GM12878 (cell line): ENCODE data around the gene NDUFS6. TPM values are rescaled to one million over a fixed set of nuclear protein-coding genes. Genes with fewer than 3 reads are reported as not detected.

ENCODE experiments used
- ATAC-seq: fragments of 200-7000 bp; cut with Tn5 transposase; 3 replicates; pipeline ENCODE4 v1.9.1; 2020; ENCODE audit warnings: mild to moderate bottlenecking, moderate library complexity
- BruUV-seq: library from RNA; stranded (reverse); fragments of 400-500 nt; replicated peaks from 2 replicates; lab custom pipeline; 2021; lab: Mats Ljungman, UMichigan
- CTCF ChIA-PET: fragments of 300-600 bp; sonication (Branson Sonifier 250); formaldehyde crosslinking; extraction: SDS; loops from one replicate; lab custom pipeline; 2021; ENCODE audit warnings: inconsistent platforms; lab: Yijun Ruan, JAX
- POLR2A ChIA-PET: fragments of 350-600 bp; formaldehyde crosslinking; extraction: SDS; loops from one replicate; lab custom pipeline; 2021; ENCODE audit warnings: inconsistent platforms; lab: Charles Lee
- RAD21 ChIA-PET: fragments of 300-600 bp; sonication (Branson Sonifier 250); formaldehyde crosslinking; loops from one replicate; lab custom pipeline; 2023; ENCODE audit warnings: antibody characterized with exemption; ENCODE audit not compliant: unreplicated experiment; lab: Charles Lee
- SMC1A ChIA-PET: fragments of 300-600 bp; sonication (Branson Sonifier 250); formaldehyde crosslinking; loops from one replicate; lab custom pipeline; 2023; ENCODE audit not compliant: unreplicated experiment, uncharacterized antibody; lab: Charles Lee
- DNase-seq: peaks from one replicate; pipeline ENCODE4 v3.0.0-alpha.2; 2011; ENCODE audit warnings: low read depth, low spot score
- FAIRE-seq: peaks from 3 replicates; lab custom pipeline; 2011; peaks lifted over from hg19 to GRCh38; lab: Jason Lieb, UNC
- H2AFZ ChIP-seq: 2 replicates; pipeline ENCODE4 v1.6.0; 2011; ENCODE audit warnings: low read depth, low read length, control low read depth; ENCODE audit not compliant: control insufficient read depth
- H3K27ac ChIP-seq: 2 replicates; pipeline ENCODE4 v1.5.1; 2011; ENCODE audit warnings: control low read depth; ENCODE audit not compliant: control insufficient read depth, insufficient read depth
- H3K27me3 ChIP-seq, 2 experiments: replicated peaks in 1 of 2; 2 replicates each; pipeline versions ENCODE4 v1.6.0 to v1.6.1; 2011; ENCODE audit warnings: low read length in 1 of 2; ENCODE audit not compliant: control insufficient read depth in 2 of 2, insufficient read depth in 2 of 2
- H3K36me3 ChIP-seq, 2 experiments: 2 replicates each; pipeline ENCODE4 v1.5.1; 2011; ENCODE audit warnings: low read length in 1 of 2; ENCODE audit not compliant: control insufficient read depth in 2 of 2, insufficient read depth in 2 of 2
- H3K4me1 ChIP-seq: 2 replicates; pipeline ENCODE4 v1.6.1; 2011; ENCODE audit warnings: mild to moderate bottlenecking, low read length, moderate library complexity, mixed read lengths; ENCODE audit not compliant: control insufficient read depth, insufficient read depth
- H3K4me2 ChIP-seq: 2 replicates; pipeline ENCODE4 v1.6.0; 2011; ENCODE audit warnings: control low read depth; ENCODE audit not compliant: control insufficient read depth, insufficient read depth
- H3K4me3 ChIP-seq: fragments of 200-600 bp; sonication (generic); 2 replicates; pipeline ENCODE4 v1.5.1; 2016
- H3K79me2 ChIP-seq: 2 replicates; pipeline ENCODE4 v1.6.0; 2011; ENCODE audit warnings: low read length; ENCODE audit not compliant: control insufficient read depth, insufficient read depth
- H3K9ac ChIP-seq: 2 replicates; pipeline ENCODE4 v1.8.0; 2011; ENCODE audit warnings: low read length, control low read depth, mixed read lengths; ENCODE audit not compliant: control insufficient read depth, insufficient read depth
- H3K9me3 ChIP-seq: replicated peaks from 3 replicates; pipeline ENCODE4 v1.5.1; 2011; ENCODE audit warnings: mild to moderate bottlenecking, low read length; ENCODE audit not compliant: control insufficient read depth, insufficient read depth
- H4K20me1 ChIP-seq: 2 replicates; pipeline ENCODE4 v1.6.0; 2011; ENCODE audit not compliant: control insufficient read depth, insufficient read depth
- BCL11A ChIP-seq: IDR thresholded peaks from 2 replicates; pipeline ENCODE4 v1.6.1; 2011; ENCODE audit warnings: low read depth, low read length
- GATAD2B ChIP-seq: fragments of 450-650 bp; conservative IDR thresholded peaks from 2 replicates; pipeline ENCODE4 v1.6.1; 2017; ENCODE audit warnings: low read depth, mild to moderate bottlenecking, moderate library complexity
- LARP7 ChIP-seq: fragments of 450-650 bp; IDR thresholded peaks from 2 replicates; pipeline ENCODE4 v1.6.1; 2017; ENCODE audit warnings: mild to moderate bottlenecking
- MEF2A ChIP-seq: IDR thresholded peaks from 2 replicates; pipeline ENCODE4 v1.6.1; 2011; ENCODE audit warnings: low read depth, mild to moderate bottlenecking, low read length, moderate library complexity; ENCODE audit not compliant: insufficient read depth
- NBN ChIP-seq: fragments of 450-650 bp; IDR thresholded peaks from 2 replicates; pipeline ENCODE4 v1.6.1; 2016
- NFIC ChIP-seq: IDR thresholded peaks from 2 replicates; pipeline ENCODE4 v1.6.1; 2012; ENCODE audit warnings: low read depth, mild to moderate bottlenecking, inconsistent platforms, low read length, moderate library complexity
- POLR2AphosphoS5 ChIP-seq: IDR thresholded peaks from 2 replicates; pipeline ENCODE4 v1.6.1; 2011; ENCODE audit warnings: mild to moderate bottlenecking, low read length, inconsistent platforms
- RB1 ChIP-seq: fragments of 450-650 bp; formaldehyde crosslinking; IDR thresholded peaks from 2 replicates; pipeline ENCODE4 v1.6.1; 2017; ENCODE audit warnings: mild to moderate bottlenecking, borderline replicate concordance
- RELA ChIP-seq: fragments of 450-650 bp; IDR thresholded peaks from 2 replicates; pipeline ENCODE4 v1.8.0; 2014; ENCODE audit warnings: borderline replicate concordance; ENCODE audit not compliant: partially characterized antibody
- SUZ12 ChIP-seq: fragments of 200-600 bp; sonication (generic); IDR thresholded peaks from one replicate; pipeline ENCODE4 v1.6.1; 2018; ENCODE audit warnings: antibody characterized with exemption, mild to moderate bottlenecking; ENCODE audit not compliant: unreplicated experiment
- ZNF207 ChIP-seq: fragments of 450-650 bp; IDR thresholded peaks from 2 replicates; pipeline ENCODE4 v1.6.1; 2014; ENCODE audit warnings: antibody characterized with exemption, mild to moderate bottlenecking, borderline replicate concordance
- whole genome bisulfite sequencing: methylation state at CpG from one replicate; pipeline ENCODE4 v1.1.6; 2016; ENCODE audit warnings: low lambda C conversion rate; ENCODE audit not compliant: insufficient replicate concordance, insufficient coverage; ENCODE audit errors: missing lambda C conversion rate; 5-methylcytosine and 5-hydroxymethylcytosine counted together
- in situ Hi-C: fragments of 300-500 bp; cut with MboI; formaldehyde crosslinking; loops from 9 replicates; pipeline ENCODE4 v1.14.3; 2018; ENCODE audit warnings: mixed read lengths
- intact Hi-C: fragments of 100-400 bp; cut with micrococcal nuclease; formaldehyde crosslinking; loops from one replicate; pipeline ENCODE4 v1.14.2; 2022; ENCODE audit not compliant: unreplicated experiment
- polyA plus RNA-seq, 11 experiments: library from polyadenylated mRNA; depleted of rRNA in 4 of 11; unstranded in 6 of 11; stranded (reverse) in 5 of 11; fragments of >200 nt; fragmentation: Nextera tagmentation in 4 of 11; fragmentation: Illumina TruSeq in 1 of 11; extraction: Ambion mirVana in 4 of 11; extraction: Trizol in 1 of 11; gene quantifications; 1 replicate in 1 of 11; 2 replicates in 10 of 11; pipeline versions ENCODE4 v1.2.1 to v1.2.3, GENCODE V29; 2011 to 2016; ENCODE audit warnings: inconsistent platforms in 2 of 11, missing spikeins in 2 of 11, low read depth in 1 of 11
- total RNA-seq, 4 experiments: library from RNA; depleted of rRNA in 3 of 4; stranded (reverse); fragments of >200 nt in 3 of 4; fragmentation: Illumina TruSeq in 1 of 4; extraction: Trizol in 1 of 4; gene quantifications; 2 replicates each; pipeline versions ENCODE4 v1.2.1 to v1.2.3, GENCODE V29; 2013 to 2021
- TF ChIP-seq, protein P1 (sequence below): IDR thresholded peaks from 2 replicates; pipeline ENCODE4 v1.6.1; 2012; ENCODE audit warnings: low read depth, low read length, improper control_type of control experiment
- TF ChIP-seq, protein P2 (sequence below): fragments of 150-350 bp; IDR thresholded peaks from 2 replicates; pipeline ENCODE4 v1.6.1; 2014; ENCODE audit warnings: mild to moderate bottlenecking, low read depth, low read length
- TF ChIP-seq, protein P3 (sequence below): IDR thresholded peaks from 2 replicates; pipeline ENCODE4 v1.6.1; 2011; ENCODE audit warnings: borderline replicate concordance, low read depth, mild to moderate bottlenecking, moderate library complexity, low read length; ENCODE audit not compliant: insufficient read depth, poor library complexity, severe bottlenecking

The NDUFS6 gene
- total and polyA plus RNA-seq, 10 of the 15 experiments (the other 5 are each of a cell fraction or from before 2014, with no cell fraction given): 20.7 to 213 (median 58.3) TPM

DNA sequence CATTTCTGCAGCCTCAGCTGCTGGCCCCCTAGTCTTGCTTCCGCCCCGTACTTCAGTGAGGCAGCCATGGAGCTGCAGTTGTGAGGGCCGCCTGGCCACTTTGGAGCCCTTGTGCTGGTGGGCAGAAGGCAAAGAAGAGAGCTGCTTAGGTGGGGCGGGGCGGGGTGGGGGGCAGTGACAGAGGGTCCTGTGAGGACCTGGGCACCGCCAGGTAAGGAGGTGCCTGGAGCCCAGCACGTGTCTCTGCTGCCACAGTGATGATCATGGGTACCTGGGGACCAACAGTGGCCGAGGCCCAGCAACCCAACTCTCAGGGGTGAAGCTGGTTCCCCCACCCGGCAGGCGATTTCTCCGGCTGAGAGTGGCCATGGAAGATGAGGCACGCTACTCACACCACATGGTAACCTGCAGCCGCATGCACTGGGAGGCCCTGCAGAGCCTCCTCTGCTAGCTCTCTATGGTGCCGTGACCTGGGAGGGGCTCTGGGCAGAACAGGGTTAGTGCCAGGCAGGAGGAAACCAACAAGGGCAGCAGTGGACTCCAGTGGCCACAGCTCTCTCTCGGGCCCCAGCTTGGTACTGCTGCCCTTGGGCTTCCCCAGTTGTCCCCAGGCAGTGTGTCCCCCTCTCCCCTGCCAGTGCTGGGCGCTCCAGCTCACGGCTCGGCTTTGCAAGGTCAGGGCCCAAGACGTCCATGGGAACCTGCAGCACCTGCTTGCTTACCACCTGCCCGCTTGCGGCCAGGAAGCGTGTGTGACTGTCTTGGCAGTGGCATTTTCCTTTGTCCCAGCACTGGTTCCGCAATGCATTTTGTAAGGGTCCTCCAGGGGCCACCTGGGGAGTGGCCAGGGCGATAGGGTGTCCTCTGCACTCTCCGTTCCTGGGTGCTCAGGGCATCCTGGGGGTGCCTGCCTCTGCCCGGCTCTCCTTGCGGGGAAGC lies 24.0 kb downstream of the NDUFS6 start:
- Histone ChIP-seq H3K4me1 (no peaks in the 10 kb centered on the region), H3K9me3 (no peaks in the 10 kb centered on the region), H3K4me3 (no peak overlapping the region), H3K4me2 (no peak overlapping the region), H3K9ac (no peak overlapping the region), H3K36me3 (peaks cover 3 to 29% of the 10 kb centered on the region in 2 experiments; a peak in 3 of 4 replicates), H3K79me2 (no peaks in the 10 kb centered on the region), H3K27ac (no peak overlapping the region), H3K27me3 (no peaks in the 10 kb centered on the region), H4K20me1 (no peaks in the 10 kb centered on the region), H2AFZ (no peak overlapping the region)
- BruUV-seq: no TSS peak
- intact Hi-C loops (no loop called here), in situ Hi-C loops (no loop called here)
- ChIA-PET RAD21 (no interaction called here), POLR2A (interaction anchor here (0.5 kb wide), 1 partner anchor 22 kb away, joined by 3 read pairs; no protein-coding TSS in a partner anchor), CTCF (no interaction called here), SMC1A (no interaction called here)
- no peak for FAIRE-seq
- TF ChIP-seq NFIC (no peak), ZNF207 (no peak), RB1 (no peak), LARP7 (no peak), BCL11A (no peak), GATAD2B (no peak), POLR2AphosphoS5 (no peak), NBN (no peak), MEF2A (no peak), RELA (no peak), SUZ12 (no peak)
- TF ChIP-seq, protein P1, sequence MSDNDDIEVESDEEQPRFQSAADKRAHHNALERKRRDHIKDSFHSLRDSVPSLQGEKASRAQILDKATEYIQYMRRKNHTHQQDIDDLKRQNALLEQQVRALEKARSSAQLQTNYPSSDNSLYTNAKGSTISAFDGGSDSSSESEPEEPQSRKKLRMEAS: no peak
- TF ChIP-seq, protein P2, sequence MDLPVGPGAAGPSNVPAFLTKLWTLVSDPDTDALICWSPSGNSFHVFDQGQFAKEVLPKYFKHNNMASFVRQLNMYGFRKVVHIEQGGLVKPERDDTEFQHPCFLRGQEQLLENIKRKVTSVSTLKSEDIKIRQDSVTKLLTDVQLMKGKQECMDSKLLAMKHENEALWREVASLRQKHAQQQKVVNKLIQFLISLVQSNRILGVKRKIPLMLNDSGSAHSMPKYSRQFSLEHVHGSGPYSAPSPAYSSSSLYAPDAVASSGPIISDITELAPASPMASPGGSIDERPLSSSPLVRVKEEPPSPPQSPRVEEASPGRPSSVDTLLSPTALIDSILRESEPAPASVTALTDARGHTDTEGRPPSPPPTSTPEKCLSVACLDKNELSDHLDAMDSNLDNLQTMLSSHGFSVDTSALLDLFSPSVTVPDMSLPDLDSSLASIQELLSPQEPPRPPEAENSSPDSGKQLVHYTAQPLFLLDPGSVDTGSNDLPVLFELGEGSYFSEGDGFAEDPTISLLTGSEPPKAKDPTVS: no peak
- TF ChIP-seq, protein P3, sequence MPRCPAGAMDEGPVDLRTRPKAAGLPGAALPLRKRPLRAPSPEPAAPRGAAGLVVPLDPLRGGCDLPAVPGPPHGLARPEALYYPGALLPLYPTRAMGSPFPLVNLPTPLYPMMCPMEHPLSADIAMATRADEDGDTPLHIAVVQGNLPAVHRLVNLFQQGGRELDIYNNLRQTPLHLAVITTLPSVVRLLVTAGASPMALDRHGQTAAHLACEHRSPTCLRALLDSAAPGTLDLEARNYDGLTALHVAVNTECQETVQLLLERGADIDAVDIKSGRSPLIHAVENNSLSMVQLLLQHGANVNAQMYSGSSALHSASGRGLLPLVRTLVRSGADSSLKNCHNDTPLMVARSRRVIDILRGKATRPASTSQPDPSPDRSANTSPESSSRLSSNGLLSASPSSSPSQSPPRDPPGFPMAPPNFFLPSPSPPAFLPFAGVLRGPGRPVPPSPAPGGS: no peak
- DNase-seq: no peak
- ATAC-seq: no peak
- 97% methylated on average over 27 of the region's 27 CpGs for WGBS
